Right lobe of liver (tissue), 4 donors: ENCODE data around the gene TRANK1.

Experiments
- CTCF ChIP-seq, 4 donors: fragments of 200-600 bp in 3 of 4; fragments of 450-650 bp in 1 of 4; IDR thresholded peaks; one replicate each; pipeline versions ENCODE4 v1.5.1 to v1.8.0; 2016 to 2022; ENCODE audit warnings: antibody characterized with exemption in 4 of 4, mild to moderate bottlenecking in 2 of 4
- POLR2A ChIP-seq: fragments of 450-650 bp; IDR thresholded peaks from one replicate; pipeline ENCODE4 v1.6.1; 2017; ENCODE audit warnings: antibody characterized with exemption, mild to moderate bottlenecking
- donor health status: DM: no; HTN: no; CAD: no.
- donor health status: DM: no; HTN: no; CAD: no.
- donor health status: DM: no; HTN: yes; CAD: no.

GRCh38 chr3:36964331-36964730, 19.5 kb upstream of the TRANK1 start:
- TF ChIP-seq CTCF (IDR thresholded peaks at IDR 0.05) (no peak), POLR2A (no peak)
